HG02759 (cell line): ENCODE results near the gene TSPAN14.
"Not testable (repeated sequence)": the region's sequence is repeated elsewhere in the genome, so short reads cannot be mapped to it uniquely, and the experiment has no call there.

Source experiments
- ATAC-seq: cut with Tn5 transposase; IDR thresholded peaks from one replicate; pipeline ENCODE4 v1.9.1; 2021; ENCODE audit warnings: mild to moderate bottlenecking, moderate library complexity; ENCODE audit not compliant: unreplicated experiment

The TSPAN14 gene

GRCh38 chr10:80468002-80468401 is 13.9 kb downstream of the TSPAN14 start:
- no peak for ATAC-seq

- ATAC-seq: no peak
These were observed 14.8 kb downstream of the TSPAN14 start for GRCh38 chr10:80468806-80469421.

GRCh38 chr10:80470266-80470665 is 16.2 kb downstream of the TSPAN14 start:
- ATAC-seq: no peak

GRCh38 chr10:80471001-80471400 is 16.9 kb downstream of the TSPAN14 start:
- no peak for ATAC-seq

GRCh38 chr10:80471715-80472233 is 17.7 kb downstream of the TSPAN14 start:
- ATAC-seq: peak; percentile 61

- peak; percentile 90 for ATAC-seq
These were observed 18.4 kb downstream of the TSPAN14 start for GRCh38 chr10:80472234-80473095.

GRCh38 chr10:80473096-80473657 is 19.1 kb downstream of the TSPAN14 start:
- no peak for ATAC-seq

GRCh38 chr10:80473692-80474596 is 19.8 kb downstream of the TSPAN14 start:
- ATAC-seq: no peak

- no peak for ATAC-seq
These were observed 20.4 kb downstream of the TSPAN14 start for GRCh38 chr10:80474597-80474910.

- no peak for ATAC-seq
These were observed 20.8 kb downstream of the TSPAN14 start for GRCh38 chr10:80474941-80475340.

- ATAC-seq: not testable (repeated sequence)
These were observed 21.5 kb downstream of the TSPAN14 start for GRCh38 chr10:80475641-80476040.

GRCh38 chr10:80476685-80477084 is 22.6 kb downstream of the TSPAN14 start:
- ATAC-seq: no peak

GRCh38 chr10:80477813-80478212 is 23.7 kb downstream of the TSPAN14 start:
- no peak for ATAC-seq

- ATAC-seq: not testable (repeated sequence)
These were observed 26.3 kb downstream of the TSPAN14 start for GRCh38 chr10:80480373-80480772.

- no peak for ATAC-seq
These were observed 26.7 kb downstream of the TSPAN14 start for GRCh38 chr10:80480852-80481251.

GRCh38 chr10:80484243-80484642 is 30.1 kb downstream of the TSPAN14 start:
- no peak for ATAC-seq

GRCh38 chr10:80484676-80485075 is 30.6 kb downstream of the TSPAN14 start:
- ATAC-seq: no peak

GRCh38 chr10:80485076-80485945 is 31.2 kb downstream of the TSPAN14 start:
- ATAC-seq: no peak

GRCh38 chr10:80485946-80486764 is 32.0 kb downstream of the TSPAN14 start:
- ATAC-seq: no peak
